Measurements from ENCODE around the gene LPP. TPM values are rescaled to one million over a fixed set of nuclear protein-coding genes. Genes with fewer than 3 reads are reported as not detected.

LPP gene
- total and polyA plus RNA-seq, 9 of the 15 experiments (the other 6 are each of a cell fraction or from before 2014, with no cell fraction given), result 0.07 to 0.18 TPM; not detected in 7

DNA sequence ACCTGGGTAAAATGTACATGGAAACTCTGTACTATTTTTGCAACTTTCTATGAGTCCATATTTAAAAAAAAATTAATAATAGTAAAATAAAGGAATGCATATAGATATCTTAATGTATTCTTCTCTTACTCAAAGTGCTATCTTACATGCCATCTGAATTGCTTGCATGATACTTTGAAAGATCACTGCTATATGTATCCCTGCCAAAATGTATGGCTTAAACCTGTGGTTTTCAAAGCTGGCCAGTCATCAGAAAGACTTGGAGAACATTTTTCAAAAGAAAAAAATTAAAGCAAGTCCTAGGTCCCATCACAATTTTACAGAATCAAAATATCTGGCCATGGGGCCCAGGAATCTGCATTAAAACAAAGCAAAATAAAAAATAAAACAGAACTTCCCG, 262.1 kb downstream of the LPP start (continued):
- TF ChIP-seq, protein P1, sequence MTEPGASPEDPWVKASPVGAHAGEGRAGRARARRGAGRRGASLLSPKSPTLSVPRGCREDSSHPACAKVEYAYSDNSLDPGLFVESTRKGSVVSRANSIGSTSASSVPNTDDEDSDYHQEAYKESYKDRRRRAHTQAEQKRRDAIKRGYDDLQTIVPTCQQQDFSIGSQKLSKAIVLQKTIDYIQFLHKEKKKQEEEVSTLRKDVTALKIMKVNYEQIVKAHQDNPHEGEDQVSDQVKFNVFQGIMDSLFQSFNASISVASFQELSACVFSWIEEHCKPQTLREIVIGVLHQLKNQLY (CRISPR knock-in tag; conservative IDR thresholded peaks at IDR 0.05), result no peak
- TF ChIP-seq CREM (IDR thresholded peaks at IDR 0.05; ENCODE audit: low read depth), result no peak
- no peak for TF ChIP-seq ELF2 (CRISPR knock-in tag; IDR thresholded peaks at IDR 0.05)

GRCh38 chr3:188417271-188417696, 263.3 kb downstream of the LPP start:
- ChIA-PET CTCF (ENCODE audit: low intra/inter-chr PET ratio) (no interaction called here), POLR2A (no interaction called here)
- DNase-seq (ENCODE audit: extremely low read depth in 1 of 4, low spot score in 3 of 4) (no peak), FAIRE-seq (no peak), ATAC-seq (no peak)
- H3K9me1 ChIP-seq (ENCODE audit: control insufficient read depth, insufficient read depth, low read length), result no peaks in the 10 kb centered on the region
- no peak overlapping the region for H3K4me2 ChIP-seq (ENCODE audit: insufficient read depth, low read length)
- no peaks in the 10 kb centered on the region for H3K79me2 ChIP-seq (ENCODE audit: control insufficient read depth, insufficient read depth, low read length)
- H3K36me3 ChIP-seq (ENCODE audit: control insufficient read depth, insufficient read depth, low read length), result no peaks in the 10 kb centered on the region
- no peaks in the 10 kb centered on the region; the same call in 1 of the 2 replicates for H3K9me3 ChIP-seq (replicated peaks; ENCODE audit: control insufficient read depth, insufficient read depth, low read depth, low read length)
- intact Hi-C loops (cut with micrococcal nuclease), result no loop called here
- H3K9ac ChIP-seq (ENCODE audit: insufficient read depth in 1 of 2, low read depth in 2 of 2, low read length in 2 of 2), result no peak overlapping the region
- no peaks in the 10 kb centered on the region for H3K4me1 ChIP-seq (replicated peaks in 1 of 2; ENCODE audit: control insufficient read depth in 2 of 2, insufficient read depth in 2 of 2, low read length in 2 of 2)
- no peaks in the 10 kb centered on the region for H3K27me3 ChIP-seq (ENCODE audit: control insufficient read depth in 2 of 2, insufficient read depth in 2 of 2, low read length in 2 of 2)
- H2AFZ ChIP-seq (ENCODE audit: low read depth, low read length), result no peak overlapping the region
- BruUV-seq (replicated peaks), result no TSS peak
- WGBS (ENCODE audit: insufficient coverage, low coverage, missing lambda C conversion rate), result 0% methylated on average over 3 of the region's 3 CpGs
- no peaks in the 10 kb centered on the region for H4K20me1 ChIP-seq (replicated peaks; ENCODE audit: control insufficient read depth, insufficient read depth, low read length)
- H3K4me3 ChIP-seq, result no peak overlapping the region
- no peak overlapping the region for H3K27ac ChIP-seq (ENCODE audit: extremely low read depth, low read depth, low read length)
- in situ Hi-C loops (cut with MboI), result no loop called here
- no peak for TF ChIP-seq E2F8 (IDR thresholded peaks at IDR 0.05; ENCODE audit: low read depth, partially characterized antibody)
- no peak for TF ChIP-seq ESRRA (IDR thresholded peaks at IDR 0.05; ENCODE audit: borderline replicate concordance, low read depth)
- TF ChIP-seq GATAD2A (IDR thresholded peaks at IDR 0.05), result no peak
- no peak for TF ChIP-seq POLR3A (IDR thresholded peaks at IDR 0.05; ENCODE audit: borderline replicate concordance, extremely low read depth, insufficient read depth, insufficient read length)
- TF ChIP-seq AFF1 (IDR thresholded peaks at IDR 0.05; ENCODE audit: low read depth in 1 of 2, partially characterized antibody in 2 of 2), result no peak
- no peak for TF ChIP-seq JUN (IDR thresholded peaks at IDR 0.05; ENCODE audit: borderline replicate concordance, low read depth, low read length)
- no peak for TF ChIP-seq JUN (CRISPR knock-in tag; IDR thresholded peaks at IDR 0.05; ENCODE audit: borderline replicate concordance)
- TF ChIP-seq EWSR1 (IDR thresholded peaks at IDR 0.05; ENCODE audit: borderline replicate concordance, low read depth, partially characterized antibody), result no peak
- TF ChIP-seq ZNF239 (CRISPR knock-in tag; IDR thresholded peaks at IDR 0.05), result no peak
- no peak for TF ChIP-seq MYBL2 (IDR thresholded peaks at IDR 0.05; ENCODE audit: low read depth)
- no peak for TF ChIP-seq MYBL2 (CRISPR knock-in tag; IDR thresholded peaks at IDR 0.05; ENCODE audit: borderline replicate concordance)

Measured in K562 (cell line).